GM08714 (cell line): ENCODE data around the gene KLHL7.
"Not testable (repeated sequence)": the region's sequence is repeated elsewhere in the genome, so short reads cannot be mapped to it uniquely, and the experiment has no call there.

Experiments
- H3K4me3 ChIP-seq: fragments of 200-500 bp; sonication (Bioruptor generic); 2 replicates; pipeline ENCODE4 v1.5.1; 2014; ENCODE audit warnings: mild to moderate bottlenecking, low read length, inconsistent platforms
- ZNF274 ChIP-seq: IDR thresholded peaks from 2 replicates; pipeline ENCODE4 v1.6.1; 2012; ENCODE audit warnings: mild to moderate bottlenecking, low read depth, low read length

The KLHL7 gene

DNA sequence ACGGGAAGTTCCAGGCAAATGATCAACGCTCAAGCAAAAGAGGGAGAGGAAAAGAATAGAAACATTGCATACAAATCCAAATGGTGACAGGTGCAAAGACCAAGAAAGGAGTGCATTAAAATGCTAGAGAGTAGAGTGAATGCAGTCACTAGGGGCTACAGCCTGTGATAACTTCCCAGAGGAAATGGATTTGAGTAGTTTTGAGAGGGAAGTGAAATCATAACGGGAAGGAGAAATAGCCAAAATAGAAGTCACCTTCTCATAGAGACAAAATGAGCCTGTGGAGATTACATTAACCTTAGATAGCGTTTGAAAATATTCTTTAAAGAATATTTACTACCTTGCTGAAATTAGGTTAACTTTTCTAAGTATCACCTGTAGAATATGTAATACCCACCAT, 102.7 kb downstream of the KLHL7 start:
- no peak for TF ChIP-seq ZNF274
- no peak overlapping the region for H3K4me3 ChIP-seq

- H3K4me3 ChIP-seq = no peak overlapping the region
- no peak for TF ChIP-seq ZNF274
These were observed 104.9 kb downstream of the KLHL7 start for GRCh38 chr7:23210506-23210905.

- no peak for TF ChIP-seq ZNF274
- no peak overlapping the region for H3K4me3 ChIP-seq
These were observed 106.0 kb downstream of the KLHL7 start for GRCh38 chr7:23211589-23211988.

GRCh38 chr7:23212395-23212794, 106.8 kb downstream of the KLHL7 start:
- no peak overlapping the region for H3K4me3 ChIP-seq
- TF ChIP-seq ZNF274 = no peak

DNA sequence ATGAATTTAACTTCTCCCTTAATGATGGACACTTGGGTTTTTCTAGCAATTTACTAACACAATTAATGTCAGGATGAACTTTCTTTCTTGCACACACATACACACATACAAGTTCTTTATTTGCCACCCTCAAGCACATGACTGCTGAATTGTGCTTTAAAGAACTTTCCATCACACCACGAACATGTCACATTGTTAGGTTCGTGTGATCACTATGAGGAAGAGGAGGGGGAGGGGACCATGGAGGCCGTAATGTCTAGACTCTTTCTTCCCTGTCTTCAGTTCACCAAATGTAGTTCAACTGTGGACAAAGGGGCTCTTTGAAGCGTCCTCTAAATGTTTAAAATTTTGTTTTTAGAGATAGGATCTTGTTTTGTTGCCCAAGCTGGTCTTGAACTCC, 107.3 kb downstream of the KLHL7 start:
- H3K4me3 ChIP-seq = no peak overlapping the region
- no peak for TF ChIP-seq ZNF274

GRCh38 chr7:23213755-23214154, 108.2 kb downstream of the KLHL7 start:
- H3K4me3 ChIP-seq = no peak overlapping the region
- TF ChIP-seq ZNF274 = no peak

GRCh38 chr7:23214423-23214822, 108.8 kb downstream of the KLHL7 start:
- no peak overlapping the region for H3K4me3 ChIP-seq
- TF ChIP-seq ZNF274 = no peak

DNA sequence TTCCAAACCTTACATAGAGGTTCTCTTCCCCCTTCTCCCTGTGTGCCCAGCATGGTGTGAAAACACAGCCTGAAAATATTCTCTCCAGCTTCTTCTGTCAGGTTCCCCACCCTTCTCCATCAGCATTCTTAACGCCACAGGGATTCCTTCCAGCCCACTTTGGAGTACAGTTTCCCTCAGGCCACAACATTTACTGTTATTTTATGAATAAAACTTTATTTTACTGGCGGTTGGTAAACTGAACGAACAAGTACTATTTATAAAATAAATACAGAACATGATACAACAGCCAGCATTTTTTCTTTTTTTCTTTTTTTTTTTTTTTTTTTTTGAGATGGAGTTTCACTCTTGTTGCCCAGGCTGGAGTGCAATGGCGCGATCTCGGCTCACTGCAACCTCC, 109.4 kb downstream of the KLHL7 start:
- TF ChIP-seq ZNF274 = no peak
- H3K4me3 ChIP-seq = no peak overlapping the region

DNA sequence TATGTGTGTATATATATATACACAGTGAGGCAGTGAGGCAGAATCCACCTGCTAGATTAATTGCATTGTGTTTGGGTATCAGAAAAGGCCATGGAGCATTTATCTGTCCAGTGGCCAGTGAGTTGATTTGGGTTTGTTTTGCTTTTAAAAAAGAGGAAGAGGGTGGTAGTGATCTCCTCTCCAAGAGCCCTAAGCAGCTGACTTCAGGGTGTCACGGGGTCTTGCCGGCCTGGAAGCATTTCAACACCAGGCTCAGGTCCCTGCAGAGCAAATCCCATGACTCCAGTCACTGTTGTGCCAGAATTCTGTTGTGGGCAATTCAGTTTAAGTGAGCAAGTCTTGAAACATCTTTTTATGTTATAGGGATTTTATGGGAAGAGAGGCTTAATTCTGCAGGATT, 110.4 kb downstream of the KLHL7 start:
- no peak overlapping the region for H3K4me3 ChIP-seq
- no peak for TF ChIP-seq ZNF274

DNA sequence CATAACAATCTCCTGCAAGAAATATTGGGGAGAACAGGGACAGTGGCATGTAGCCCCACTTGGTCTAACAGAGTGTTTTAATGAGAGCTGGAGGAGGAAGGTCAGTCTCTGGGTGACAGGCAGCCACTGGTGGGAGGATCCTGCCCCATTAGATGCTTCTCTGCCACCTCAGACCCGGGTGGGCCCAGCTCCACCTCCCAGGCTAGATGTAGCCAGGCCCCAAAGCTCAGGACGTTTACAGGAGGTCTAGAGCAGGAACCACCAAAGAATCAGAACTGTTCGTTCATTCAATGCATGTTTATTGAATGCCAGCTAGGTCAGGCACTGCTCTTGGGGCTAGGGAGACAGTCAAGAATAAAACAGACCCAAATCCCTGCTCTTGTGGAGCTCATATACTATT, 112.6 kb downstream of the KLHL7 start:
- no peak for TF ChIP-seq ZNF274
- H3K4me3 ChIP-seq = no peak overlapping the region

GRCh38 chr7:23220690-23221305, 115.2 kb downstream of the KLHL7 start:
- H3K4me3 ChIP-seq = no peak overlapping the region
- TF ChIP-seq ZNF274 = no peak

GRCh38 chr7:23222439-23223030, 117.0 kb downstream of the KLHL7 start:
- no peak overlapping the region for H3K4me3 ChIP-seq
- TF ChIP-seq ZNF274 = no peak

GRCh38 chr7:23224364-23224763, 118.8 kb downstream of the KLHL7 start:
- not testable (repeated sequence) for H3K4me3 ChIP-seq

- H3K4me3 ChIP-seq = no peak overlapping the region
- no peak for TF ChIP-seq ZNF274
These were observed 121.4 kb downstream of the KLHL7 start for GRCh38 chr7:23226844-23227450.
